PFSK-1 (cell line): ENCODE results near the gene KNL1.

ENCODE experiments used
- REST ChIP-seq, 2 experiments: IDR thresholded peaks; 2 replicates each; pipeline versions ENCODE4 v1.6.1 to v1.8.0; 2011 to 2012; ENCODE audit warnings: low read depth in 2 of 2, low read length in 2 of 2, control low read depth in 1 of 2, inconsistent platforms in 1 of 2, mild to moderate bottlenecking in 1 of 2, moderate library complexity in 1 of 2; ENCODE audit not compliant: insufficient read depth in 1 of 2
- TAF1 ChIP-seq: IDR thresholded peaks from 2 replicates; pipeline ENCODE4 v1.6.1; 2012; ENCODE audit warnings: low read length, control low read depth, borderline replicate concordance; ENCODE audit not compliant: insufficient read depth

GRCh38 chr15:40554161-40554525, 39.9 kb upstream of the KNL1 start:
- TF ChIP-seq REST (IDR thresholded peaks at IDR 0.05; ENCODE audit: insufficient read depth in 1 of 2, low read depth in 2 of 2, low read length in 2 of 2), result no peak
- TF ChIP-seq TAF1, result no peak
